ENCODE data around the gene AQP9.
"Not testable (repeated sequence)": the region's sequence is repeated elsewhere in the genome, so short reads cannot be mapped to it uniquely, and the experiment has no call there.

Gene AQP9

DNA sequence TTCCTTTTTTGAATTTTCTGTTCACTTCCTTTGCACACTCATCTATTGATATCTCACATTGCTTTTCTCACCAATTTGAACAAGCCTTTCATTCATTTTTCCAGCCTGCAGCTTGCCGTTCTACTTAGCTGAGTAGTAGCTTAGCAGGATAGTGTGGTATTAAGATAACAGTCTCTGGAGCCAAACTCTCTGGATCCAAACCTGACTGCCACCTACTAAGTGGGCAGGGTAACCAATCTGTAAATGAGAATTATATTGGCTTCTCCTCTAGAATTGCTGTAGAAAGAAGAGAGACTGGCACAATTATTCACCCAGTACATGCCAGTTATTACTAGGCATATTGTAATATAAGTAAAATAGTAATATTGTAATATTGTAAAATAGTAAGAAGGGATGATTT is 40.5 kb downstream of the AQP9 start:
- DNase-seq (ENCODE audit: insufficient read length, low spot score), result no peak
- TF ChIP-seq CTCF (IDR thresholded peaks at IDR 0.05; ENCODE audit: insufficient read depth, missing control alignments), result no peak
- FAIRE-seq, result no peak

- no peak for DNase-seq (ENCODE audit: insufficient read length, low spot score)
- no peak for TF ChIP-seq CTCF (IDR thresholded peaks at IDR 0.05; ENCODE audit: insufficient read depth, missing control alignments)
- FAIRE-seq, result no peak
Measured at GRCh38 chr15:58179206-58179605, 41.0 kb downstream of the AQP9 start.

DNA sequence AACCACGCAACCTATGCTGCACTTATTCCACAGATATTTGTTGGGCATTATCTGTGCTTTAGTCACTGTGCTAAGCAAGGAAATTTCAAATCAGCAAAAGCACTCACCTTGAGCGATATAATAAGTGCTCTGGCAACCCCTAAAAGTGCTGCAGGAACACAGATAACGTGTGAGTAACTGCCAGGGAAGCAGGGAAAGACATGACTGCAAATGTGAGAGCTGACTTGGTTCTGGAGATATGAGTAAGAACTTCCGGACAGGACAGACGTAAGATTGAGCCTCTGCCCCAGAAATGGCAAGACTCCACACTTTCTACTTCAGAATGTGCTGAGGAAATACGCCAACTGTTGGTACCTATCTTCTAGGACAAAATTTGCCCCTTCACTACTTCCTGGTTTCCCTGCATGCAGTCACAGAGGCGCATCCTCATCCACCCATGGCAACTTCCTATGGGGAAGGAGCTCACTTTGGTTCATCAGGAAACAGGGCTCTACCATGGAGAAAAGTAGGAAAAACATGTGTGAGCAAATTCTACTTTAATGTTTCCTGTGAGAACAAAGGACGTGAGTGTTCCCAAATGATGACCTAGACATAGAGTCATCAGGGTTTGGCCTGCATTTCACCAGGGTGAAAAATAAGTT is 41.7 kb downstream of the AQP9 start:
- no peak for TF ChIP-seq CTCF (IDR thresholded peaks at IDR 0.05; ENCODE audit: insufficient read depth, missing control alignments)
- DNase-seq (ENCODE audit: insufficient read length, low spot score), result no peak
- no peak for FAIRE-seq

DNA sequence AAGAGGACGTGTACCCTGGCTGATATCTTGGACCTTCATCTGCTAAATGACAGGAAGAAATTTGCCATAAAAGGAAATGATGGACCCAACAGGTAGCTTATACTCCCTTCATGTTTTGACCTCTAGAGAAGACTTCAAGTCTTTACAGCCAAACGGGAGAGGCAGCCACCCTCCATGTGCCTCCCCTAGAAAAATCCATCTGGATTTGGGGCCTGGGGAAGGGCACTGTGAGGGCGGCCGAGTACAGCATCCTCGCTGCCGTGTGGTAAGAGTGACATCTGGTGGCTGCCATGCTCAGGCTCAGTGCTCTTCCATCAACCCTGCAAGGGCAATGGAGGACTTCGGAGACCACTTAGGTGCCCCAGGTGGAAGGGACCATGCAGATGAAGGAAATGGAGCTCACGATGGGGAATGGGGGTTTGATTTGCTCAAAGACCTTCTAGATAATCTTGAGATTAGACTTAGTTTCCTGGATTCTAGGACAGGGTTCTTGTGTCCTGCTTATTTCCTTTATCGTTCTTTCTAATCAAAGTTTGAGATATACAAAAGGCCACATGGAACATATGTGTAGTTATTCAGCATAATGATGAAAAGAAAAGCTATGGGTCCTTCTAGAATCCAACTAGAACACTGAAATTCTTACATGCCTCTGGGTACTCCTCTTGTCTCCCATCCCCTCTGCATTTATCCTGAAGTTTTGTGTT is 44.4 kb downstream of the AQP9 start:
- DNase-seq (ENCODE audit: insufficient read length, low spot score), result no peak
- peak; percentile 81 for TF ChIP-seq CTCF (IDR thresholded peaks at IDR 0.05; ENCODE audit: insufficient read depth, missing control alignments)

DNA sequence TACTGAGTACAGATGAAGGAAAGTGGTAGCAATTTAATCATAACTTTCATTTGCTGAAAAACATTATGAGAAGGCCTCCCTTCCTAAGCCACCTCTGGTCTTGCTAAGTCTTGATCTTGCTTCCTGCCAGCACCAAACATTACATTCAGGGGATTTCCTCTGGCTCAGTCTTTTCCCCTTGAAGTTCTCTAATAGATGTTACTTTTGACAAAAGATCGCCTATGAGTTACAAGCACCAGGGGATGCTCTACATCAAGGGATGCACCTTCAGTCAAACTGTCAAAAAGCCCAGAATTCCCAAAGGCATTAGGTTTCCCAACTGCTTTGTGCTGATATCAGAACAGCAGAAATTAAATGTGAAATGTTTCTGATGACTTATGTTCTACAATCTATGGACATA is 47.3 kb downstream of the AQP9 start:
- FAIRE-seq (no peak), DNase-seq (ENCODE audit: insufficient read length, low spot score) (no peak)
- TF ChIP-seq CTCF (IDR thresholded peaks at IDR 0.05; ENCODE audit: insufficient read depth, missing control alignments), result no peak

More for the DNA sequence above, 44.4 kb downstream of the AQP9 start:
- FAIRE-seq, result no peak

GRCh38 chr15:58189148-58189811 is 51.1 kb downstream of the AQP9 start:
- DNase-seq (ENCODE audit: insufficient read length, low spot score) (no peak), FAIRE-seq (no peak)
- no peak for TF ChIP-seq CTCF (IDR thresholded peaks at IDR 0.05; ENCODE audit: insufficient read depth, missing control alignments)

DNA sequence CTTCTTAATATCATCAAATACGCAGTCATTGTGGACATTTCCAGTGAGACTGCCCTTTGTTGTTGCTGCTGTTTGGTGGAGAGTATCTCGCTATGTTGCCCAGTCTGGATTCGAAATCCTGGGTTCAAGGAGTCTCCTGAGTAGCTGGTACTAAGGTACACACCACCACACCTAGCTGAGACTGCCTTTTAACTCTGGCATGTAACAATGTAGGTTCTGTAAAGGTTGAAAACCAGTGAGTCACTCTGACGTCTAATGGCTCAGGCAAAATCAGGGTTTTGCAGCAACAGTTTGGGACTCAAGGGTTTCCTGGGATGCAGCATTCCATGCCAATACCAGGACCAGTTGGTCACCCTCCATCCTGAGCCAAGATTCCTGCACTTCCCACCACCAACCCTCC is 52.2 kb downstream of the AQP9 start:
- FAIRE-seq (no peak), DNase-seq (ENCODE audit: insufficient read length, low spot score) (no peak)
- TF ChIP-seq CTCF (IDR thresholded peaks at IDR 0.05; ENCODE audit: insufficient read depth, missing control alignments), result no peak

- DNase-seq (ENCODE audit: insufficient read length, low spot score); FAIRE-seq: not testable (repeated sequence)
Measured at GRCh38 chr15:58193636-58194035, 55.5 kb downstream of the AQP9 start.
